ENCODE results near the gene TGFBR2.

The TGFBR2 gene

GRCh38 chr3:30695302-30696061, 89.1 kb downstream of the TGFBR2 start:
- no peak for DNase-seq

GRCh38 chr3:30696403-30696819, 90.0 kb downstream of the TGFBR2 start:
- DNase-seq, result no peak

GRCh38 chr3:30696896-30697295, 90.5 kb downstream of the TGFBR2 start:
- no peak for DNase-seq

GRCh38 chr3:30698549-30698948, 92.1 kb downstream of the TGFBR2 start:
- no peak for DNase-seq

- no peak for DNase-seq
Observed at GRCh38 chr3:30699927-30700326, 93.5 kb downstream of the TGFBR2 start.

GRCh38 chr3:30700702-30701321, 94.4 kb downstream of the TGFBR2 start:
- DNase-seq, result no peak

GRCh38 chr3:30702038-30702827, 95.8 kb downstream of the TGFBR2 start:
- no peak for DNase-seq

GRCh38 chr3:30702828-30703397, 96.5 kb downstream of the TGFBR2 start:
- no peak for DNase-seq

GRCh38 chr3:30704931-30705890, 98.8 kb downstream of the TGFBR2 start:
- DNase-seq, result no peak

- DNase-seq, result no peak
Observed at GRCh38 chr3:30707825-30708224, 101.4 kb downstream of the TGFBR2 start.

GRCh38 chr3:30708472-30708871, 102.1 kb downstream of the TGFBR2 start:
- no peak for DNase-seq

- no peak for DNase-seq
Observed at GRCh38 chr3:30710017-30710416, 103.6 kb downstream of the TGFBR2 start.

- DNase-seq, result no peak
Observed at GRCh38 chr3:30711151-30711550, 104.8 kb downstream of the TGFBR2 start.

GRCh38 chr3:30711867-30712266, 105.5 kb downstream of the TGFBR2 start:
- DNase-seq, result no peak

- DNase-seq, result no peak
Observed at GRCh38 chr3:30712991-30713390, 106.6 kb downstream of the TGFBR2 start.

- DNase-seq, result no peak
Observed at GRCh38 chr3:30713885-30714503, 107.6 kb downstream of the TGFBR2 start.

- no peak for DNase-seq
Observed at GRCh38 chr3:30719536-30719935, 113.1 kb downstream of the TGFBR2 start.

- DNase-seq, result no peak
Observed at GRCh38 chr3:30720586-30721313, 114.3 kb downstream of the TGFBR2 start.

GRCh38 chr3:30721314-30721634, 114.9 kb downstream of the TGFBR2 start:
- no peak for DNase-seq

- no peak for DNase-seq
Observed at GRCh38 chr3:30723211-30723610, 116.8 kb downstream of the TGFBR2 start.

GRCh38 chr3:30724863-30725262, 118.5 kb downstream of the TGFBR2 start:
- no peak for DNase-seq

Data from stimulated activated CD4-positive, alpha-beta T cell treated with anti-CD3 and anti-CD28 coated beads, Interleukin-4, amount 100 ng/mL, for 24 hours (primary cell).